Measurements from ENCODE around the gene CPEB4. TPM values are rescaled to one million over a fixed set of nuclear protein-coding genes. Genes with fewer than 3 reads are reported as not detected.

Gene CPEB4
- total and polyA plus RNA-seq, 2 experiments from 2014 or later = 6.2 to 11.6 TPM

DNA sequence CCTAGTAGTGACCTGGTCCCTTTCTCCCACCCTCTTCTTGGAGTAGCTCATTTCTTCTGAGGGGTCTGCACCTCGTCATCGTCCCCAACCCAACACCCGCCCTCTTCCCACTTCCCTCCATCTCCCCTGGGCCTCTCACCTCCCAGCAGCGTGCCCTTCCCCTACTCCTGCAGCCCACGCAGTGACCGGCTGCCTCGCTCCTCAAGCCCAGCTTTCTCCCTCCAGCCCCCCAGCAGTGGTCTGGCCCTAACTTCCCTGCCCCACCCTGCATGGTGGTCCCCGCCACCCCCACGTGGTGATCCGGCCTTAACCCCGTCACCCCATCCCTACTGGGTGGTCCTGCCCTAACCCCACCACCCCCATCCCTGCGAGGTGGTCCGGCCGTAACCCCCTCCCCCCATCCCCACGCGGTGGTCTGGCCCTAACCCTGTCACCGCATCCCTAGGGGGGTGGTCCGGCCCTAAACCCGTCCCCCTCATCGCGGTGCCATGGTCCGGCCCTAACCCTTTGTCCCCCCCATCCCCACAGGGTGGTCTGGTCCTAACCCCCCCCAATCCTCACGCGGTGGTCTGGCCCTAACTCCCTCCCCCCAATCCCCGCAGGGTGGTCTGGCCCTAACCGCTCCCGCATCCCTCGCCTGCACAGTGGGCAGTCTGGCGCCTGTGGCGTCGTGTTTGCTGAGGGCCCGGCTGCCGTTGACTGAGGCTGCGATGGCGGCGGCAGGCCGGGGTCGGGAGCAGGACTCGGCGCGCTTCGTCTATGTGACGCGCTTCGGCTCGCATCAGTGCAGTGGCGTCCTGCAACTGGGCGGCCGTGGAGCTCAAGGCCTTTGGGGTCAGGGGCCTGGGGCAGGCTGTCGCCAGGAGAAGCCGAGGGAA, 100.6 kb downstream of the CPEB4 start, which contains the start of gene C5orf47:
C5orf47 (plus strand) TSS at position 617 of the 878 bp plus-strand sequence; CDS start at position 711, 94 bp downstream.
- no peaks in the 10 kb centered on the region for H3K36me3 ChIP-seq (ENCODE audit: low read depth)
- no peaks in the 10 kb centered on the region for H4K20me1 ChIP-seq (ENCODE audit: insufficient read depth)
- no peaks in the 10 kb centered on the region for H3F3A ChIP-seq (ENCODE audit: insufficient read depth)
- no peak within 1 kb of the TSS for H3K27ac ChIP-seq
- H3K9ac ChIP-seq = no peak within 1 kb of the TSS
- no peak within 1 kb of the TSS for H2AFZ ChIP-seq
- 83 to 88% methylated on average over 26 to 51 of the region's 51 CpGs for WGBS, 2 experiments (ENCODE audit: low coverage in 1 of 2, low lambda C conversion rate in 2 of 2, missing lambda C conversion rate in 2 of 2)
- H3K4me1 ChIP-seq (ENCODE audit: insufficient read depth) = no peaks in the 10 kb centered on the region
- TF ChIP-seq EZH2phosphoT487 (IDR thresholded peaks at IDR 0.05; ENCODE audit: insufficient read depth, low read depth) = no peak
- TF ChIP-seq EZH2 (IDR thresholded peaks at IDR 0.05; ENCODE audit: insufficient read depth, poor library complexity, severe bottlenecking) = no peak
- no peak within 1 kb of the TSS for H3K4me2 ChIP-seq (ENCODE audit: unreplicated experiment)
- no peaks in the 10 kb centered on the region for H3K9me2 ChIP-seq (ENCODE audit: insufficient read depth)
- no peak for DNase-seq
- H3K27me3 ChIP-seq (replicated peaks; ENCODE audit: insufficient read depth) = no peaks in the 10 kb centered on the region
- no peaks in the 10 kb centered on the region for H3K79me2 ChIP-seq (ENCODE audit: insufficient read depth)
- H3K9me3 ChIP-seq (ENCODE audit: low read depth) = no peaks in the 10 kb centered on the region
- H3K4me3 ChIP-seq = no peak within 1 kb of the TSS
- in situ Hi-C loops (cut with MboI) = no loop called here

DNA sequence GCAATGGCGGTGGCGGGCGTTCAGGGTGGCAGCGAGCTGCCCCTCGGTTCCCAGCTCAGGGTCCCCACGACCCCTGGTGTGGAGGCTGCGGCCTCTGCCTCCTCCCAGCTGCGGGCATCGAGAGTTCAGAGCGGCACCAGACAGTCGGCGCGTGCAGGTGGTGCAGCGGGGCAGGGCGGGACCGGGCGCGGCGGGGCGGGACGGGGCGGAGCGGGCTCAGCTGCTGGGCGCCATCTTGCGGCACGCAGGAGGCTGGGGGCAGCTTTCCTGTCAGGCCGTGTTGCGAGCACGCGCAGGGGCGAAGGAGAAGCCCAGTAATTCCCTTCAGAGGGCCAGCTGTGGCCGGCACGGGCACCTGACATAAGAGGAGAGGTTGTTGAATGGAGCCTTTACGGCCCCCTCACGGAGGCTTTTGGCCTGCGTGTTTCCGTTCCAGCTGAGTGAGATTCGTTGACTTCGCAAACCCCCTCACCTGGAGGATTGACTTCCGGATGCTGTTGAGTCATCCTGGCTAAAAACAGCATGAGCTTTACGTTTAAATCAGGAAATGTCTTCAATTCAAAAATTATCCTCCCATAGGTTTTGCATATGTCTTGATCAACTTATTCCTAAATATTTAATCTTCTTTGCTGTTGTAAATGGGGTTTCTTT, 101.4 kb downstream of the CPEB4 start:
- Histone ChIP-seq H4K20me1 (ENCODE audit: insufficient read depth) (no peaks in the 10 kb centered on the region), H3K27me3 (replicated peaks; ENCODE audit: insufficient read depth) (no peaks in the 10 kb centered on the region), H3F3A (ENCODE audit: insufficient read depth) (no peaks in the 10 kb centered on the region), H3K9ac (no peak overlapping the region), H3K4me3 (no peak overlapping the region), H3K9me2 (ENCODE audit: insufficient read depth) (no peaks in the 10 kb centered on the region), H3K36me3 (ENCODE audit: low read depth) (no peaks in the 10 kb centered on the region), H2AFZ (no peak overlapping the region), H3K27ac (no peak overlapping the region), H3K79me2 (ENCODE audit: insufficient read depth) (no peaks in the 10 kb centered on the region), H3K4me2 (ENCODE audit: unreplicated experiment) (no peak overlapping the region), H3K9me3 (ENCODE audit: low read depth) (no peaks in the 10 kb centered on the region), H3K4me1 (ENCODE audit: insufficient read depth) (no peaks in the 10 kb centered on the region)
- TF ChIP-seq EZH2 (IDR thresholded peaks at IDR 0.05; ENCODE audit: insufficient read depth, poor library complexity, severe bottlenecking) (no peak), EZH2phosphoT487 (IDR thresholded peaks at IDR 0.05; ENCODE audit: insufficient read depth, low read depth) (no peak)
- in situ Hi-C loops (cut with MboI) = no loop called here
- 77 to 85% methylated on average over 11 to 41 of the region's 41 CpGs for WGBS, 2 experiments (ENCODE audit: low coverage in 1 of 2, low lambda C conversion rate in 2 of 2, missing lambda C conversion rate in 2 of 2)
- DNase-seq = no peak

DNA sequence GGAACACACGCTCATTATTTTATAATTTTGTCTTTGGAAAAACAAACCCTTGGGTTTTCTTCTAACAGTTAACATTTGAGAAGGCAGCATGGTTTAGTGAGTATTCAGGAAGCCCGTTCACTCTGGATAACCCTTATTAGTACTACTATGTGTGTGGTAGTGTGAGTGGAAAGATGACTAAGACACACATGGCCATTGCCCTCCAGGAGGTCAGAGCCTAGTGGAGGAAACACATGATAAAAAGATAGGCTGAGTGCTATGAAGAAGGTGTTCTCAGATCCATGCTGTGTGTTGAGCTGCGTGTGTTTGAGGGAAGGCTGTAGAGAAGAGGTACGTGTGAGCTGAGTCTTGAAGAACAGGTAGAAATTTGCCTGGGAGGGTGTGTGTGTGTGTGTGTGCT, 109.2 kb downstream of the CPEB4 start:
- TF ChIP-seq EZH2phosphoT487 (IDR thresholded peaks at IDR 0.05; ENCODE audit: insufficient read depth, low read depth) = no peak
- TF ChIP-seq EZH2 (IDR thresholded peaks at IDR 0.05; ENCODE audit: insufficient read depth, poor library complexity, severe bottlenecking) = no peak
- no peak overlapping the region for H2AFZ ChIP-seq
- no peak overlapping the region for H3K4me2 ChIP-seq (ENCODE audit: unreplicated experiment)
- no peaks in the 10 kb centered on the region for H3F3A ChIP-seq (ENCODE audit: insufficient read depth)
- H3K4me3 ChIP-seq = no peak overlapping the region
- no peaks in the 10 kb centered on the region for H3K9me3 ChIP-seq (ENCODE audit: low read depth)
- no peaks in the 10 kb centered on the region for H3K79me2 ChIP-seq (ENCODE audit: insufficient read depth)
- H3K27ac ChIP-seq = no peak overlapping the region
- no peaks in the 10 kb centered on the region for H3K36me3 ChIP-seq (ENCODE audit: low read depth)
- no peak for DNase-seq
- WGBS, 2 experiments (ENCODE audit: low coverage in 1 of 2, low lambda C conversion rate in 2 of 2, missing lambda C conversion rate in 2 of 2) = 29 to 30% methylated on average over 4 of the region's 4 CpGs
- peaks cover 6% of the 10 kb centered on the region; the same call in 1 of the 2 replicates for H3K27me3 ChIP-seq (replicated peaks; ENCODE audit: insufficient read depth)
- no peaks in the 10 kb centered on the region for H4K20me1 ChIP-seq (ENCODE audit: insufficient read depth)
- in situ Hi-C loops (cut with MboI) = no loop called here
- H3K9me2 ChIP-seq (ENCODE audit: insufficient read depth) = no peaks in the 10 kb centered on the region
- H3K4me1 ChIP-seq (ENCODE audit: insufficient read depth) = no peaks in the 10 kb centered on the region
- H3K9ac ChIP-seq = no peak overlapping the region

DNA sequence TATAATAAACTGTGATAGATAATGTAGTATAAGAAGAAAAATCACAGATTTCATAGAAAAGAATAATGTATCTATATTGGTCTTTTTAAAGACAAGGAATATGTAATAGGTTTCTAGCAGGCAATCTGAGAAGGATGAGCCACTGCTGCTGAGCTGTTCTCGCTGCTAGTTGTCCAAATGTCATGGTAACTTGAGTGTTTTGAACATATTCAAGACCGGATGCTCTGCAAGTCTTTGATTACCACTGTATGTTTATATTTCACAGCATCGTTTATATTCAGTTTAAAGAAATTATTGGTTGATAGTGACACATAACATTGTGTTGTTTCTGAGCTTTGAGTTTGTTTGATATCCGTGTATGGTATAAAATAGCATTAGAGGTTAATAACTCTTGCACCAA, 110.4 kb downstream of the CPEB4 start:
- Histone ChIP-seq H3K9me3 (ENCODE audit: low read depth) (no peaks in the 10 kb centered on the region), H3K9me2 (ENCODE audit: insufficient read depth) (no peaks in the 10 kb centered on the region), H3K79me2 (ENCODE audit: insufficient read depth) (no peaks in the 10 kb centered on the region), H3K4me1 (ENCODE audit: insufficient read depth) (no peaks in the 10 kb centered on the region), H4K20me1 (ENCODE audit: insufficient read depth) (no peaks in the 10 kb centered on the region), H3F3A (ENCODE audit: insufficient read depth) (no peaks in the 10 kb centered on the region), H3K4me2 (ENCODE audit: unreplicated experiment) (no peak overlapping the region), H2AFZ (no peak overlapping the region), H3K9ac (no peak overlapping the region), H3K27me3 (replicated peaks; ENCODE audit: insufficient read depth) (peaks cover 12% of the 10 kb centered on the region; the same call in 1 of the 2 replicates), H3K36me3 (ENCODE audit: low read depth) (no peaks in the 10 kb centered on the region), H3K27ac (no peak overlapping the region), H3K4me3 (no peak overlapping the region)
- in situ Hi-C loops (cut with MboI) = no loop called here
- DNase-seq = peak; percentile 23
- WGBS, 2 experiments (ENCODE audit: low coverage in 1 of 2, low lambda C conversion rate in 2 of 2, missing lambda C conversion rate in 2 of 2) = 12 to 16% methylated on average over 4 of the region's 4 CpGs
- TF ChIP-seq EZH2 (IDR thresholded peaks at IDR 0.05; ENCODE audit: insufficient read depth, poor library complexity, severe bottlenecking) (no peak), EZH2phosphoT487 (IDR thresholded peaks at IDR 0.05; ENCODE audit: insufficient read depth, low read depth) (no peak)

All from GM23248 (cell line).